ENCODE results near the gene MACF1.
"Not testable (repeated sequence)": the region's sequence is repeated elsewhere in the genome, so short reads cannot be mapped to it uniquely, and the experiment has no call there.

The MACF1 gene

DNA sequence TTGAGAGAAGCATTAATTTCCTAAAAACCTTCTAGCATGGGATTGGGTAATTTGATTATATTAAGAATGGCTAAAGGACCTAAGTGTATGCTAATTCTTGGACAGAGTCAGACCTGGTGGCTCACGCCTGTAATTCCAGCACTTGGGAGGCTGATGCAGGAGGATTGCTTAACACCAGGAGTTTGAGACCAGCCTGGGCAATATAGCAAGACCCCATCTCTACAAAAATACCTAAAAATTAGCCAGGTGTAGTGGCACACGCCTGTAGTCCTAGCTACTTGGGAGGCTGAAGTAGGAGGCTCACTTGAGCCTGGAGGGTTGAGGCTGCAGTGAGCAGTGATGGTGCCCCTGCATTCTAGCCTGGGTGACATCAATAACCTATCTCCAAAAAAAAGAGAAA, 241.1 kb downstream of the MACF1 start:
- DNase-seq (ENCODE audit: low read depth) = no peak
- no peak for TF ChIP-seq CTCF (conservative IDR thresholded peaks at IDR 0.05; ENCODE audit: low read length)
- H3K4me3 ChIP-seq (ENCODE audit: low read length) = no peak overlapping the region

- DNase-seq (ENCODE audit: low read depth) = no peak
- no peak overlapping the region for H3K4me3 ChIP-seq (ENCODE audit: low read length)
- no peak for TF ChIP-seq CTCF (conservative IDR thresholded peaks at IDR 0.05; ENCODE audit: low read length)
Measured at GRCh38 chr1:39446986-39447567, 242.6 kb downstream of the MACF1 start.

DNA sequence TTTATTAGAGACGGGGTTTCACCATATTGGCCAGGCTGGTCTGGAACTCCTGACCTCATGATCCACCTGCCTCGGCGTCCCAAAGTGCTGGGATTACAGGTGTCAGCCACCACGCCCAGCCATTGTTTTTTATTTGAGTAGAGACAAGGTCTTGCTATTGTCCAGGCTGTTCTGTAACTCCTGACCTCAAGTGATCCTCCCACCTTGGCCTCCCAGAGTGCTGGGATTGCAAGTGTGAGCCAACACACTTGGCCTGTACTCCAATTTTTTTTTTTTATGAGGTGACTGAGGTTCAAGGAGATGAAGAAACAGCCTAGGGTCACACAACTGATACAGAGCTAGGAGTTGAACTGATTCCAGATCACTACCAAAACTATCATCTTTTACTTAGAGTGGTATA, 245.5 kb downstream of the MACF1 start:
- DNase-seq (ENCODE audit: low read depth); H3K4me3 ChIP-seq (ENCODE audit: low read length): not testable (repeated sequence)

DNA sequence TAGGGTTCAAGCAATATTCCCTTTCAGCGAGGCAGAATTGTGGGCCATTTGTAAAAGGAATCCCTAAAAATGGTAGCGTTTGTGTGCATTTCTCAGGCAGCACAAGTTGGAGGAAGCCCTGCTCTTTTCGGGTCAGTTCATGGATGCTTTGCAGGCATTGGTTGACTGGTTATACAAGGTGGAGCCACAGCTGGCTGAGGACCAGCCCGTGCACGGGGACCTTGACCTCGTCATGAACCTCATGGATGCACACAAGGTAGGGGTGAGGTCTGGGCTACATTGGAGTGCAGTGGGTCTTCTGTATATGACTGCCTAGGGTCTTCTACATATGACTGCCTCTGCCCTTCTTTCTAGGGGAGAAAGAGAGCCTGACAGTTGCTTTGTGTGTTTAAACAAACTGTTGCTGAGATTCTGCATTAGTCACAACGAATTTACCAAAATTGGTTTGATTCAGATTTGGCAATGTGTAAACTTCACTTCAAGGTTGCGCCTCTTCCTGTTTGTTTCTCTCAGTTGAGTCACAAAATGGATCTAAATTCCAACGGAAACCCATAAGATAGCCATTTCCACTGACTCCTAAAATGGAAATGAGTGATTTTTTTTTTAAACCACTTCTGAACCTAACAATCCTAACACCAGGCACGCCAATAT, 246.6 kb downstream of the MACF1 start:
- peak; percentile 78 for DNase-seq (ENCODE audit: low read depth)
- no peak for TF ChIP-seq CTCF (conservative IDR thresholded peaks at IDR 0.05; ENCODE audit: low read length)

GRCh38 chr1:39452081-39452480, 247.6 kb downstream of the MACF1 start:
- DNase-seq (ENCODE audit: low read depth) = no peak
- no peak for TF ChIP-seq CTCF (conservative IDR thresholded peaks at IDR 0.05; ENCODE audit: low read length)
- H3K4me3 ChIP-seq (ENCODE audit: low read length) = no peak overlapping the region

More for the DNA sequence above, 246.6 kb downstream of the MACF1 start:
- H3K4me3 ChIP-seq (ENCODE audit: low read length) = no peak overlapping the region

- no peak for DNase-seq (ENCODE audit: low read depth)
- TF ChIP-seq CTCF (conservative IDR thresholded peaks at IDR 0.05; ENCODE audit: low read length) = no peak
- no peak overlapping the region for H3K4me3 ChIP-seq (ENCODE audit: low read length)
Measured at GRCh38 chr1:39452540-39452939, 248.0 kb downstream of the MACF1 start.

- no peak for TF ChIP-seq CTCF (conservative IDR thresholded peaks at IDR 0.05; ENCODE audit: low read length)
- H3K4me3 ChIP-seq (ENCODE audit: low read length) = no peak overlapping the region
- peak; percentile 61 for DNase-seq (ENCODE audit: low read depth)
Measured at GRCh38 chr1:39453603-39454002, 249.1 kb downstream of the MACF1 start.

Data from AG10803 (cell line).